ELF-1 (cell line): ENCODE data around the gene ALS2CL.
"Not testable (repeated sequence)": the region's sequence is repeated elsewhere in the genome, so short reads cannot be mapped to it uniquely, and the experiment has no call there.

ENCODE experiments used
- DNase-seq: peaks from one replicate; pipeline ENCODE4 v3.0.0-alpha.2; 2016; ENCODE audit warnings: low read depth, low spot score

The ALS2CL gene, protein sequence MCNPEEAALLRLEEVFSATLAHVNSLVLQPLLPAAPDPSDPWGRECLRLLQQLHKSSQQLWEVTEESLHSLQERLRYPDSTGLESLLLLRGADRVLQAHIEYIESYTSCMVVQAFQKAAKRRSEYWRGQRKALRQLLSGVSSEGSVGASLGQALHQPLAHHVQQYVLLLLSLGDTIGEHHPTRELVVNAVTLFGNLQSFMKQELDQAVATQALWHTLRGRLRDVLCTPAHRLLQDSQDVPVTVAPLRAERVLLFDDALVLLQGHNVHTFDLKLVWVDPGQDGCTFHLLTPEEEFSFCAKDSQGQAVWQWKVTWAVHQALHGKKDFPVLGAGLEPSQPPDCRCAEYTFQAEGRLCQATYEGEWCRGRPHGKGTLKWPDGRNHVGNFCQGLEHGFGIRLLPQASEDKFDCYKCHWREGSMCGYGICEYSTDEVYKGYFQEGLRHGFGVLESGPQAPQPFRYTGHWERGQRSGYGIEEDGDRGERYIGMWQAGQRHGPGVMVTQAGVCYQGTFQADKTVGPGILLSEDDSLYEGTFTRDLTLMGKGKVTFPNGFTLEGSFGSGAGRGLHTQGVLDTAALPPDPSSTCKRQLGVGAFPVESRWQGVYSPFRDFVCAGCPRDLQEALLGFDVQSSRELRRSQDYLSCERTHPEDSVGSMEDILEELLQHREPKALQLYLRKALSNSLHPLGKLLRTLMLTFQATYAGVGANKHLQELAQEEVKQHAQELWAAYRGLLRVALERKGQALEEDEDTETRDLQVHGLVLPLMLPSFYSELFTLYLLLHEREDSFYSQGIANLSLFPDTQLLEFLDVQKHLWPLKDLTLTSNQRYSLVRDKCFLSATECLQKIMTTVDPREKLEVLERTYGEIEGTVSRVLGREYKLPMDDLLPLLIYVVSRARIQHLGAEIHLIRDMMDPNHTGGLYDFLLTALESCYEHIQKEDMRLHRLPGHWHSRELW

GRCh38 chr3:46693038-46693891 lies at the start of gene ALS2CL:
ALS2CL (minus strand) TSS chr3:46693679; CDS start chr3:46689440, 4,239 bp downstream.
- peak; percentile 75 for DNase-seq

- peak; percentile 75 for DNase-seq
Measured at GRCh38 chr3:46742992-46743585, 49.6 kb upstream of the ALS2CL start.

- not testable (repeated sequence) for DNase-seq
Measured at GRCh38 chr3:46739565-46739964, 46.1 kb upstream of the ALS2CL start.

DNA sequence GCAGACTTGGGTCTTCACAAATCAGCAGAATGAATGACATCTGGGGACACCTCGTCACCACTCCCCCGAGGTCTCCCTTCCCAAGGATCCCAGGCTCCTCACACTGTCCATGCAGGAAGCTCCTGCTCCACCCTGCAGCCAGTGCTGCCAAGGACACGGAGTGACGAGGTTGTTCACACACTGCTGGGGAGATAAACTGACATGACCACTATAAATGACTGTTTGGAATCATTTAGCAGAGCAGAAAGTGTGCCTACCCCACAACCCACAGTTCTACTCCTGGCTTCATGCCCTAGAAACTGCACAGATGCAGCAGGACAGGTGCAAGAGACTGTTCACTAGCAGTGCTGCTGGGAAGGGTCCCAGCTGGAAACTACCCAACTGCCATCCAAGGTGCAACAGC lies 43.9 kb upstream of the ALS2CL start:
- DNase-seq: no peak

GRCh38 chr3:46736006-46736872 lies 42.8 kb upstream of the ALS2CL start:
- no peak for DNase-seq

- DNase-seq: no peak
Measured at GRCh38 chr3:46734773-46735172, 41.3 kb upstream of the ALS2CL start.

- peak; percentile 25 for DNase-seq
Measured at GRCh38 chr3:46733026-46733800, 39.7 kb upstream of the ALS2CL start.

- no peak for DNase-seq
Measured at GRCh38 chr3:46731795-46732194, 38.3 kb upstream of the ALS2CL start.

DNA sequence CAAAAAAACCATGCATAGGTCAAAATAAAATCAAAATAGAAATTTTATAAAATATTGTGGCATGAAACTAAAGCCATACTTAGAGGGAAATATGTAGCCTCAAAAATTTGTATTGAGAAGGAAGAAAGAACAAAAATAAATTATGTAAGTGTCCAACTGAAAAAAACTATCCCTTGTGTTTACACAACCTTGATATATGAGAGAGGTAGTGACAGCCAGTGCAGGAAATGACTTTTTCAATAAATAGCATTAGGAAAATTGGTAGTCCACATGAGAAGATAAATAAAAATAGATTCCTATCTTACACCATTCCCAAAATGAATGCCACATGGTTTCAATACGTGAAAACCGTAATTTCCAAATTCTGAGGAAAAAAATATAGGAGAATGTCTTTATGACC lies 37.3 kb upstream of the ALS2CL start:
- no peak for DNase-seq

GRCh38 chr3:46729038-46729437 lies 35.6 kb upstream of the ALS2CL start:
- no peak for DNase-seq

DNA sequence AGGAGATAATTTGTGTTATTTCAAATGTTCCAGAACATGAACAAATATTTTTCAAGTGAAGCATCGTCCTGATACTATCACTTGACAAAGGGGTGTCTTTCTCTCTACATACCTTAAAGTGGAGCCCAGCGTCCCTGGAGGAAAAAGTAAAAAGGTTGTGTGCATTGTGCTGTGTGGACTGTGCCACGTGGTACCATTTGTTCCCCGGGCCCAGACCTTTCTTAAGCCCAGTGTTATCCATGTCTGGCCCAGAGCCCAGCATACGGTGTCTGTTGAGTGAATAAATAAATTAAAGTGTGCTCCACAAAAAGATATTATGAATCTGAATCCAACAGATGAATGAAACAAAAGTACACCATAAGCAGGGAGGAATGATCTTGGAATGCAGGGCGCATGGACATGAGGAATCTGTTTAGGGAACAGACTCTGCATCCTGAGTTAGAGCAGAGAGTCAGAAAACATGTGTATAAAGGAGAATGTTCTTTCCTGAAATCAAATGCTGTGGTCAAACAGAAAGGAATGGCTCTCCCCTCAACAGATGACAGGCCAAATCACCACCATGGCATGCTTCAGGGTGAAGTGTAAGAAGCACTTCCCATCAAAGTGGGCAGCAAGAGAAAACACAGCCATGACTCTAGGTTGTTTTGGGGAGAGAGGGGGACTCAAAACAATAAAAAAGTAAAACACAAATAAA lies 32.3 kb upstream of the ALS2CL start:
- no peak for DNase-seq

GRCh38 chr3:46724424-46724823 lies 30.9 kb upstream of the ALS2CL start:
- DNase-seq: no peak

- no peak for DNase-seq
Measured at GRCh38 chr3:46722443-46722842, 29.0 kb upstream of the ALS2CL start.

DNA sequence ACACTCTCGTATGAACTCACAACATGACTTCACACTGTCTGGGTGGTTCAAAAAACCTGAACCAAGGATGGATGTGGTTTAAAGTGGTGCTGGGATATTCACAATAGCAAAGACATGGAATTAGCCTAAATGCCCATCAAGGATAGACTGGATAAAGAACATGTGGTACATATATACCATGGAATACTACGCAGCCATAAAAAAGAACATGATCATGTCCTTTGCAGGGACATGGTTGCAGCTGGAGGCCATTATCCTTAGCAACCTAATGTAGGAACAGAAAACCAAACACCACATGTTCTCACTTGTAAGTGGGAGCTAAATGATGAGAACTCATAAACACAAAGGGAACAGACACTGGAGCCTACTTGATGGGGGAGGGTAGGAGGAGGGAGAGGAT lies 27.5 kb upstream of the ALS2CL start:
- DNase-seq: no peak

- DNase-seq: no peak
Measured at GRCh38 chr3:46719735-46720271, 26.3 kb upstream of the ALS2CL start.

DNA sequence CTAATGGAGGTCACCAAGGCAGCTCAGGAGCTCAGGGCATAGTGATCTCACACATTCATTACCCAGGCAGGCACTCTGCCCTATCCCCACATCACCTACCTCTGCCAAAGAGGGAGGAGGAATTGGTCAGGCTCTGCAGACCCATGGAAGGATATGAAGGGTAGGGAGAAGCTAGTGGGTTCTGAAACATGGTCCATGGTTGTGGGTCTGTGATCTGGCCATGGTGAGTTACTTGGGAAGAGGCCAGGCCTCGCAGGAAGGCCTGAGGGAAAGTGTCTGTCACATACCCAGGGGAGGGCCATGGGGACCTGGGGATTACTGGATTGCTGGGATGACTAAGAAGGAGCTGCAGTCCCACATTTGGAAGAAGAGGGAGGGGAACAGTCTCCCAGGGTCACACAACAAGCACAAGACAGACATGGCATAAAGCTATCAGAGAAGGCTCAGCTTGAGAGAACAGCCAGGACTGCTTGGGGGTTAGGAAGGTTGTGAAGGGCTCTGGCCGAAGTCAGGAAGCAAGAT lies 25.6 kb upstream of the ALS2CL start:
- no peak for DNase-seq

DNA sequence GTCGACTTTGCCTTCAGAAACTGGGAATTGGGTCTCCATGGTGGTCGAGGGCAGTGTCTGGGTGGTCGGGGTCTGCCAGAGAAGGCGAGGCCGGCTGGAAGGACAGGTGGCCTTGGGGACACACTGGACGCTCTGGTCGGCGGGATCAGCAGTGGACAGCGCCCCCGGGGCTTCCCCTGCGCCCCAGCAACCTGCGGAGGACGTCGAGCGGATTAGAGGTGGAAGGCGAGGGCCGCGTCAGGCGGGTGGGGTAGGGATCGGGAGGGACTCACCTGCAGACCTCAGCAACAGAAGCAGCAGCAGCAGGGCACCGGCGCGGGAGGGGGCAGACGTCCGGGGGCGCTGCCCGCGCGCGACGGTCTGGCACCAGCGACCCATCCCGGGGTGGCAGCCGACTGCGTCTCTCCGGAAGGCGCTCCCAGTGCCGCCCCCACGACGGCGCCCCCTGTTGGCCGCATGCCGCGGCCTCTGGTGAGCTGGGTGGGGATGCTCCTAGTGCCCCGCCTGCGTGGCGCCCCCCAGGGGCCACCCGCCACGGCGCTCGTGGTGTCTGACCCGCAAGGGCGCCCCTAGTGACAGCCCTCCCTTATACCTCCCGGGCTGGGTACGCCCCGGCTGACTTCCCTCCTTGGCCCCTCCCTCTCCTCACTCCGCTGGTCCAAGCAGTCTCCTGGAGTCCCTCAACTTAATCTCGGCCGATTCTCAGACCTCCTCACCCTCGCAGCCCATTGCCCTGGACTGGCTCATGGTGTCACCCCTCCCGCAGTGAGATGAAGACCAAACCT lies 24.2 kb upstream of the ALS2CL start, which contains the start of gene PRSS50:
PRSS50 (minus strand) TSS at position 423 of the 785 bp plus-strand sequence; CDS start at position 378, 45 bp downstream.
- peak; percentile 81 for DNase-seq
